Measurements from ENCODE around the gene HPCA. TPM values are rescaled to one million over a fixed set of nuclear protein-coding genes. Genes with fewer than 3 reads are reported as not detected.

The HPCA gene
- total and polyA plus RNA-seq, 2 of the 8 experiments (the other 6 are each of a cell fraction or from before 2014, with no cell fraction given), result 0.70 to 1.4 TPM

- no peak overlapping the region; a peak in 1 of 7 replicates for H3K9ac ChIP-seq (replicated peaks in 1 of 4; ENCODE audit: extremely low read depth in 1 of 4, low read depth in 3 of 4, low read length in 3 of 4)
- H2AK5ac ChIP-seq (ENCODE audit: low read depth, low read length), result no peak overlapping the region
- DNase-seq (ENCODE audit: low read depth in 1 of 2, low spot score in 2 of 2), result no peak
- H3K9me3 ChIP-seq (ENCODE audit: insufficient read depth in 2 of 2, low read depth in 1 of 2, low read length in 1 of 2), result no peaks in the 10 kb centered on the region
- H4K91ac ChIP-seq (replicated peaks; ENCODE audit: insufficient read length, low read length), result no peak overlapping the region
- FAIRE-seq, result no peak
- H3K4me2 ChIP-seq (ENCODE audit: insufficient read depth in 1 of 2, low read depth in 2 of 2, low read length in 2 of 2), result no peak overlapping the region
- H4K20me1 ChIP-seq (replicated peaks in 1 of 2; ENCODE audit: control insufficient read depth in 1 of 2, insufficient read depth in 2 of 2, low read length in 2 of 2), result peaks cover 0 to 3% of the 10 kb centered on the region in 2 experiments
- no peak overlapping the region for H3K18ac ChIP-seq (ENCODE audit: extremely low read depth, low read length)
- no peak overlapping the region for H2BK15ac ChIP-seq (ENCODE audit: low read length)
- 79% methylated on average over 6 of the region's 6 CpGs; no CpG with 5 or more reads in 1 of the 2 experiments for WGBS, 2 experiments (ENCODE audit: extremely low coverage in 1 of 2, insufficient coverage in 1 of 2, insufficient read length in 1 of 2, insufficient replicate concordance in 2 of 2, low coverage in 1 of 2, low lambda C conversion rate in 2 of 2, missing lambda C conversion rate in 1 of 2)
- TF ChIP-seq RAD21 (IDR thresholded peaks at IDR 0.05 in 1 of 2, conservative IDR thresholded peaks at IDR 0.05 in 1 of 2; ENCODE audit: low read depth in 2 of 2, low read length in 2 of 2), result no peak
- peak; percentile 67; the same call in 1 of the 2 replicates for TF ChIP-seq CEBPB (IDR thresholded peaks at IDR 0.05; ENCODE audit: low read depth, low read length)
- no peak for TF ChIP-seq SIN3A (conservative IDR thresholded peaks at IDR 0.05 in 1 of 2, IDR thresholded peaks at IDR 0.05 in 1 of 2; ENCODE audit: low read depth in 1 of 2, low read length in 2 of 2)
- no peak for TF ChIP-seq PHF8 (conservative IDR thresholded peaks at IDR 0.05; ENCODE audit: low read depth, low read length)
- no peak for TF ChIP-seq BACH1 (IDR thresholded peaks at IDR 0.05; ENCODE audit: low read length)
- TF ChIP-seq TEAD4 (IDR thresholded peaks at IDR 0.05; ENCODE audit: low read depth, low read length), result 0 out of 2 replicates have a peak, but pooled peaks have one; percentile 32
- TF ChIP-seq EP300 (IDR thresholded peaks at IDR 0.05; ENCODE audit: borderline replicate concordance in 1 of 2, low read depth in 2 of 2, low read length in 2 of 2), result no peak
- no peak overlapping the region for H3K56ac ChIP-seq (replicated peaks; ENCODE audit: insufficient read length, low read depth, low read length)
- no peak overlapping the region for H3K4me3 ChIP-seq (ENCODE audit: extremely low read depth in 1 of 4, insufficient read depth in 2 of 4, low read depth in 3 of 4, low read length in 4 of 4)
- no peaks in the 10 kb centered on the region for H3K79me2 ChIP-seq (ENCODE audit: control insufficient read depth in 1 of 2, insufficient read depth in 2 of 2, low read length in 2 of 2)
- no peak overlapping the region for H4K5ac ChIP-seq (ENCODE audit: insufficient read length, low read depth, low read length)
- no peaks in the 10 kb centered on the region for H3K79me1 ChIP-seq (ENCODE audit: low read depth, low read length)
- H3K27me3 ChIP-seq (replicated peaks in 1 of 4; ENCODE audit: control insufficient read depth in 3 of 4, extremely low read depth in 1 of 4, insufficient read depth in 3 of 4, low read length in 3 of 4), result no peaks in the 10 kb centered on the region
- H2BK12ac ChIP-seq (ENCODE audit: low read depth, low read length), result peak overlapping the region; percentile 44; the same call in 1 of the 2 replicates
- H3K36me3 ChIP-seq (ENCODE audit: control insufficient read depth in 2 of 4, insufficient read depth in 4 of 4, low read length in 3 of 4), result no peaks in the 10 kb centered on the region
- H3K14ac ChIP-seq (ENCODE audit: insufficient read length), result no peak overlapping the region
- POLR2A ChIA-PET (ENCODE audit: partially characterized antibody), result interaction anchor here (1.3 kb wide), 1 partner anchor 61 kb away, joined by 4 read pairs; the partner anchor contains the start of gene YARS1
- no peak overlapping the region for H2BK120ac ChIP-seq (replicated peaks; ENCODE audit: low read depth, low read length)
- peaks cover 3 to 28% (median 14%) of the 10 kb centered on the region in 4 experiments for H3K4me1 ChIP-seq (replicated peaks in 1 of 4; ENCODE audit: control insufficient read depth in 3 of 4, insufficient read depth in 4 of 4, low read length in 3 of 4)
- H2AFZ ChIP-seq (ENCODE audit: low read length), result no peak overlapping the region
- no peak overlapping the region for H2BK5ac ChIP-seq (ENCODE audit: low read depth, low read length)
- H3K27ac ChIP-seq (ENCODE audit: low read depth, low read length), result no peak overlapping the region
- CTCF ChIA-PET (ENCODE audit: partially characterized antibody), result interaction anchor here (0.7 to 19.0 kb wide), 8 partner anchors 14 to 467 kb away, joined by 3 to 382 read pairs (median 3); partner anchors contain the start of genes AZIN2 and HPCA
- H2BK20ac ChIP-seq (ENCODE audit: low read length), result no peak overlapping the region
- no peak overlapping the region for H4K8ac ChIP-seq (ENCODE audit: extremely low read depth, insufficient read depth, low read length)
- H3K23me2 ChIP-seq (ENCODE audit: low read depth, low read length), result no peaks in the 10 kb centered on the region
- H3K4ac ChIP-seq (replicated peaks; ENCODE audit: insufficient read length, low read depth, low read length), result no peak overlapping the region
- H3K23ac ChIP-seq (ENCODE audit: insufficient read length), result no peak overlapping the region
Measured at GRCh38 chr1:32878183-32878582, 8.1 kb upstream of the HPCA start.
